ENCODE data around the gene TMEM256.

The TMEM256 gene

GRCh38 chr17:7403977-7404736 lies at the start of gene TMEM256:
TMEM256 (minus strand) TSS chr17:7404097; CDS start chr17:7404084, 13 bp downstream.
- DNase-seq (ENCODE audit: low read depth in 2 of 2) = peak; percentile 88 to 93

- DNase-seq (ENCODE audit: low read depth in 2 of 2) = no peak
Observed at GRCh38 chr17:7448461-7448860, 44.6 kb upstream of the TMEM256 start.

GRCh38 chr17:7445619-7445968 lies 41.7 kb upstream of the TMEM256 start:
- no peak for DNase-seq (ENCODE audit: low read depth in 2 of 2)

- no peak for DNase-seq (ENCODE audit: low read depth in 2 of 2)
Observed at GRCh38 chr17:7444682-7445618, 41.1 kb upstream of the TMEM256 start, which contains the start of gene CHRNB1. CHRNB1 (plus strand) TSS chr17:7445061; CDS start chr17:7445128, 67 bp downstream.

GRCh38 chr17:7443499-7444485 lies 39.9 kb upstream of the TMEM256 start:
- DNase-seq (ENCODE audit: low read depth in 2 of 2) = no peak

- DNase-seq (ENCODE audit: low read depth in 2 of 2) = no peak
Observed at GRCh38 chr17:7442142-7442541, 38.2 kb upstream of the TMEM256 start.

- no peak for DNase-seq (ENCODE audit: low read depth in 2 of 2)
Observed at GRCh38 chr17:7441266-7441665, 37.4 kb upstream of the TMEM256 start.

- DNase-seq (ENCODE audit: low read depth in 2 of 2) = no peak
Observed at GRCh38 chr17:7440834-7441195, 36.9 kb upstream of the TMEM256 start.

GRCh38 chr17:7440113-7440833 lies 36.4 kb upstream of the TMEM256 start:
- peak in 1 of 2 donors; percentile 34 for DNase-seq (ENCODE audit: low read depth in 2 of 2)

GRCh38 chr17:7439462-7440112 lies 35.7 kb upstream of the TMEM256 start, which contains the start of gene FGF11:
FGF11 (plus strand) TSS chr17:7439512; CDS start chr17:7439621, 109 bp downstream.
- no peak for DNase-seq (ENCODE audit: low read depth in 2 of 2)

GRCh38 chr17:7438656-7439460 lies 35.0 kb upstream of the TMEM256 start:
- no peak for DNase-seq (ENCODE audit: low read depth in 2 of 2)

GRCh38 chr17:7437950-7438614 lies 34.2 kb upstream of the TMEM256 start:
- peak; percentile 63 to 66 for DNase-seq (ENCODE audit: low read depth in 2 of 2)

GRCh38 chr17:7437369-7437863 lies 33.5 kb upstream of the TMEM256 start:
- no peak for DNase-seq (ENCODE audit: low read depth in 2 of 2)

GRCh38 chr17:7436556-7437368 lies 32.9 kb upstream of the TMEM256 start:
- peak; percentile 73 to 76 for DNase-seq (ENCODE audit: low read depth in 2 of 2)

GRCh38 chr17:7435676-7436555 lies 32.0 kb upstream of the TMEM256 start:
- DNase-seq (ENCODE audit: low read depth in 2 of 2) = peak in 1 of 2 donors; percentile 34

GRCh38 chr17:7432296-7432695 lies 28.4 kb upstream of the TMEM256 start:
- no peak for DNase-seq (ENCODE audit: low read depth in 2 of 2)

GRCh38 chr17:7431231-7431630 lies 27.3 kb upstream of the TMEM256 start:
- DNase-seq (ENCODE audit: low read depth in 2 of 2) = no peak
